SU-DHL-6 (cell line): ENCODE results near the gene FAM114A1.

ENCODE experiments used
- CTCF ChIP-seq: fragments of 200-600 bp; sonication (generic); IDR thresholded peaks from one replicate; pipeline ENCODE4 v1.5.1; 2017; ENCODE audit warnings: antibody characterized with exemption, mild to moderate bottlenecking, low read length, moderate library complexity; ENCODE audit not compliant: insufficient read depth, poor library complexity, severe bottlenecking
- EZH2phosphoT487 ChIP-seq: fragments of 200-600 bp; sonication (generic), shearing (Covaris generic); conservative IDR thresholded peaks from 2 replicates; pipeline ENCODE4 v1.6.1; 2018; ENCODE audit warnings: mild to moderate bottlenecking, antibody characterized with exemption, low read length, moderate library complexity, mixed read lengths

- TF ChIP-seq EZH2phosphoT487 = no peak
- TF ChIP-seq CTCF = no peak
These were observed 47.1 kb upstream of the FAM114A1 start for GRCh38 chr4:38820329-38821061.
